Measurements from ENCODE around the gene PTPRK.

PTPRK gene

DNA sequence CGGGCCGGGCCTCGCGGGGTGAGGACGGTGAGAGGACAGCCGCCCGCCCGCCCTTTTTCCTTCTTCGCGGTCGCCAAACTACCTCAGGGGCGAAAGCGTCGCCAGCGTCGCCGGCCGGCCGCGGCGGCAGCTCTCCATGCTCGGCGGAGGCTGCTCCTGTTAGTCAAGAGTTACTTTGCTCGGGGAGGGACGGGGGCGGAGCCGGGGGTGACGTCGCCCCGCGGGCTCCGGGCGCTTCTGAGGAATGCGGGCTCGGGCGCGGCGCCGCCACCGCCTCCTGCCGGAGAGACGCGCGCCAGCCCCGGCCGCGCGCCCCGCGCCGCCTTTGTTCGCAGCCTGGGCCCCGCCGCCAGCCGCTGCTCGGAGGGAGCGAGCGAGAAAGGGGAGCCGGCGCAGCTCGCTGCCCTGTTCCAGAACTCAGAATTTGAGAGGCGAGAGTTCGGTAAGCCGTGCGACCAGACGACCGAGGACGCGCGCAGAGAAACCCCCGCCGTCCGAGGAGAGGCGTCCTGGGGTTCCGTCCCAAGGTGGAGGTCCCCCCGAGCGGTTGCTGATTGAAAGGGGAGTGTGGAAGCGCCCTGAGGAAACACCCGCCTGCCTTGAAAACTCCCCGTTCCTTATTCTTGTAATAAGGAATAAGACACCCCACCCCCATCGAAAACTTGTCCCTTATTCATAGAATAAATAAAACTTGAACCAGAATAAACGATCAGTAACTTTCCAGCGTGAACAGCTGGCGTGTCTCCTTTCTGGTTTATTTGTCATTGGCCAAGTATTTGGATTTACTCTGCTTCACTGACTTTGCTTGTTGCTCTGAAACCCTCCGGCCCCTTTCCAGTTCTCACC, at the start of gene PTPRK:
PTPRK (minus strand) TSS at position 164 of the 846 bp plus-strand sequence. CDS start 241 bp downstream, outside the sequence.
- peak; percentile 90 for DNase-seq (ENCODE audit: low spot score)

- peak; percentile 24 for DNase-seq (ENCODE audit: low spot score)
These were observed 46.6 kb upstream of the PTPRK start for GRCh38 chr6:128567029-128567428.

GRCh38 chr6:128560966-128561365, 40.6 kb upstream of the PTPRK start:
- DNase-seq (ENCODE audit: low spot score): peak; percentile 3

DNA sequence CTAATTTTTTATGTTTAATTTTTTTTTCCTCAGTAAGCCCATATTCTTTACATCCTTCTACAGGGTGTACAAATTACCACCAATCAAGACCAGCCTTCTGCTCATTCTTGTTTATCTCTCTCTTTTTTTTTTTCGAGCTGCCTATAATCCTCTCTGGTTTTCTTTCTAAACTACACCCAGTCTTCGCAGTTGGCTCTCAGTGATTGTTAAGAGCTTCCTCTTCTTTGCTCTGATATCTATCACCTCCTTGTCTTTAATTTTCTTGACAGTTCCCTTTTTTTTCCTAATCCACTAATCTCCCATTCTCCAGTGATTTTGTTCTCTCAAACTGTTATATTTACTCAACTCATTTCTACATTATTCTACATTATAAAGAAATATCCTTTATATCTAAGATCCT, 38.5 kb upstream of the PTPRK start:
- DNase-seq (ENCODE audit: low spot score): no peak

GRCh38 chr6:128558021-128558420, 37.6 kb upstream of the PTPRK start:
- DNase-seq (ENCODE audit: low spot score): no peak

DNA sequence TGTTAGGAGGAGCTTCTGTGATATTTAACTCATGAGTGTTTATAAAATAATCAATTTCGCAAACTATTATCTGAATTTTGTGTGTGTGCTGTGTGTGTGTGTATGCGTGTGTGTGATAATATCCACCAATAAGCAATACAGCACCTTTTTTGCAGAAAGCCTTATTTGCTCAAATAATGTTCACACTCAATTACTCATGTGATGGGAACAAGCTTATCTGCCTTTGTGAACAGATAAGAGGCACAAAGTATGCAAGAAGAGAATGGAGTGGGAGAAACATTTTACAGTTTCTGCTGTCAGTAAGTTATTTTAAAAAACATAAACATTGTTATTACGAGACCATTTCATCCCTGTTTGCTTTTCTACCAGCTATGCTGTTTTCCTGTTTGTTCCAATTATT, 36.7 kb upstream of the PTPRK start:
- no peak for DNase-seq (ENCODE audit: low spot score)

DNA sequence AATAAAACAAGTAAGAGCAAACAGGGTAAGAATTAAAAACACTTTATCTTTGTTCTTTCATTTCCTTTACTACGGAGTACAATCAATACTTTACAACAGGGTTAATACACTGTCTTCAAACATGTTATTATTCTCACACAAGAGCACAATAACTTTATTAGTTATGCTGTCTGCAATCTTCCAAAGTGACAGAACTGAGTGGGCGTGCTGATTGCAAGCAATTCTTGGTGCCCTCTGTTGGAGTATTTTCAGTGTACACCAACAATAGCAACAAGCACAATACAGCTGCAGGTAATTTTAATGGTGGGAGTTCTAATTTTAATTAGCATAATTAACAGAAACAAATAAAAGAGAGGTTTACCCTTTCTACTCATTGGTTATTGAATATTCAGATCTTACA, 33.9 kb upstream of the PTPRK start:
- DNase-seq (ENCODE audit: low spot score): no peak

DNA sequence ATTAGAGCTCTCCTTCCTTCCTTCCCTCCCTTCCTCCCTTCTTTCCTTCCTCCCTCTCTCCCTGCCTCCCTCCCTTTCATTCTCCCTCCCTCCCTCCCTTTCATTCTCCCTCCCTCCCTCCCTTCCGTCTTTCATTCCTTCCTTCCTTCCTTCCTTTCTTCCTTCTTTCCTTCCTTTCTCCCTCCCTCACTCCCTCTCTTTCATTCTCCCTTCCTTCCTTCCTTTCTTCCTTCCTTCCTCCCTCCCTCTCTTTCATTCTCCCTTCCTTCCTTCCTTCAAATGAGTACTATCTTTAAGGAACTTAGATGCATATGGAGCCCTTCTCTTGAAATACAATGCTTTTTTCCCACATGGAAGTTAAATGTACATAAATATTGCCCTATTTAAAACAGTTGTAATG, 20.9 kb upstream of the PTPRK start:
- DNase-seq (ENCODE audit: low spot score): no peak

- DNase-seq (ENCODE audit: low spot score): peak; percentile 27
These were observed 18.4 kb upstream of the PTPRK start for GRCh38 chr6:128538763-128539162.

DNA sequence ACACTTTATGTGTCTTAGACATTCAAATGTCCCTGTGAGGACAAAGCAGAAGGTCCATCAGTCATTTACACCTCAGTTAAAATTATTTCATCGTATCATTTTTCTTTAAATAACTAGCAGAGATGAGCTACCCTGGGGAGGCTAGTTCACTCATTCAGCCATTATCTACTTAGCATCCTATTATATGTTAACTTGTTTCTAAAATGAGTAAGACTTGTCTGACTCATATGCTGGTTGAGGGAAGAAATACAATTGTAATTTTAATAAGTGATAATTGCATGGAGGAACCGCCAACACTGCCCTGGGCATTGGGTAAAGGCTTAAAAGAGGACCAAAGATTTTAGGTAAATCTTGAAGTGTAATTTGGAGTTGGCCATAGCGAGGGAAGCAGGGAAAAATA, 12.4 kb upstream of the PTPRK start:
- DNase-seq (ENCODE audit: low spot score): peak; percentile 12

DNA sequence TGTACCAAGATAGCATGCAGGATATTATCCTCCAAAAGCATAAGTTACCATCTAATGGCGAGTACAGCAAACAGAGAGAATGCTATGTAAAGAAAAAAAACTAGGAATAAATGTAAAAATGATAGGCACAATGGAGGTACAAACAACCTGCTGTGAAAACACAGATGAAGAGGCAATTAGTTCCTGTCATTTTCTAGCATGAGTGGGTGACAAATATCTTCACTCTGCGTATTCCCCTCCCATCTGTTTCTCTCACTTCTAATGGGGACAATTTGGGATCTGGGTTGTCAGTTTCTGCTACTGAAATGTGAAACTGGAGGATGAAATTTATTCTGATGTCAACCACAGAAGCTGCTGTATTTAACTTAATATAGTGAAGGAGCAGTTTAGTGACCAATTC, 11.7 kb upstream of the PTPRK start:
- DNase-seq (ENCODE audit: low spot score): no peak

- no peak for DNase-seq (ENCODE audit: low spot score)
These were observed 11.3 kb upstream of the PTPRK start for GRCh38 chr6:128531696-128532095.

- no peak for DNase-seq (ENCODE audit: low spot score)
These were observed 7.8 kb upstream of the PTPRK start for GRCh38 chr6:128528241-128528640.

DNA sequence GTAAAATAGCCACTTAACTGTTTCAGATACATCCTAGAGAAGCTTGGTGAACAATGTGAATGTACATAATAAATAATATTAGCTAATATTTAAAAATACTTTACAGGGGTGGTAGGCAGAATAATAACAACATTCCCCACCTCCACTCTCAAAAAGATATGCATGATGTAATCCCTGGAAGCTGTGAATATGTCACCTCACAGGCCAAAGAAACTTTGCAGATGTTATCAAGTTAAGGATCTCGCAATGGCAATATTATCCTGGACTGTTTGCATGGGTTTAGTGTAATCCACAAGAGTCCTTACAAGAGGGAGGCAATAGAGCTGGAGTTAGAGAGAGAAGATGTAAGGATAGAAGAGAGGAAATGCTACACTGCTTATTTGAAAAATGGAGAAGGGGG, 7.0 kb upstream of the PTPRK start:
- no peak for DNase-seq (ENCODE audit: low spot score)

GRCh38 chr6:128526152-128526914, 5.9 kb upstream of the PTPRK start:
- no peak for DNase-seq (ENCODE audit: low spot score)

DNA sequence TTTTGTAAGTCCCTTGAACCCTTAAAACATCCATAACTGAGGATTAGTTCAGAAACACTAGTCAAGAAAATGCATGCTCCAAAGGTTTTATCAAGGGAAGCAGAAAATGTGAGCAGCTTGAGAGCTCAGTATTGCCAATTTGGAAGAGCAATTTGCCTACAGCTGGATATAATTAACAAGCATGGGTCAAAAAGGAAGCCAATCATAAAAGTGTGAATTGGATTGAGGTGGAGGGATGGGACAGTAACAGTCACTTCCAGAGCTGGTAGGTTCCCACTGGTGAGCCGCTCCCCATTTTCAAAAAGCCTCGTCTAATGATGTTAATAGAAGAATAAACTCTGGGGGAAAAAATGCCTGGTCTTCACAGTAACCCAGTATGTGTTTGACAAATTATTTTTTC, 5.0 kb upstream of the PTPRK start:
- DNase-seq (ENCODE audit: low spot score): no peak

DNA sequence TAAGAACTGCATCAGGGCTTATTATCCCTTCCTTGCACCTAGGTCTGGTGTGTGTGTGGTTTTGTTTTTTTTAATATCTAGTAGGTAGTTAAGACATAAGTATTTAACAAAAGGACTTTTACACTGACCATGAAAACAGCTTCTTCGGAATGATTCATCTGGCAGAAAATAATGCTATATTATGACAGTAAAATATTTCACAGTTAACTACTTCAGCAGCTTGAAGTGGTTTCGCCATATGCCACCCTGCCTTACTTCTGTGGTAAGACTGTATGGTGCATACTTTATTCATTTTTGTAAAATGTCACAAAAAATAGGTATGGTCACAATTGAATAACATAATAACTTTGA, 858 bp upstream of the PTPRK start:
- DNase-seq (ENCODE audit: low spot score): no peak

GRCh38 chr6:128519931-128520435, 416 bp downstream of the PTPRK start:
- no peak for DNase-seq (ENCODE audit: low spot score)

GRCh38 chr6:128519132-128519930, 1.1 kb downstream of the PTPRK start:
- DNase-seq (ENCODE audit: low spot score): peak; percentile 20

DNA sequence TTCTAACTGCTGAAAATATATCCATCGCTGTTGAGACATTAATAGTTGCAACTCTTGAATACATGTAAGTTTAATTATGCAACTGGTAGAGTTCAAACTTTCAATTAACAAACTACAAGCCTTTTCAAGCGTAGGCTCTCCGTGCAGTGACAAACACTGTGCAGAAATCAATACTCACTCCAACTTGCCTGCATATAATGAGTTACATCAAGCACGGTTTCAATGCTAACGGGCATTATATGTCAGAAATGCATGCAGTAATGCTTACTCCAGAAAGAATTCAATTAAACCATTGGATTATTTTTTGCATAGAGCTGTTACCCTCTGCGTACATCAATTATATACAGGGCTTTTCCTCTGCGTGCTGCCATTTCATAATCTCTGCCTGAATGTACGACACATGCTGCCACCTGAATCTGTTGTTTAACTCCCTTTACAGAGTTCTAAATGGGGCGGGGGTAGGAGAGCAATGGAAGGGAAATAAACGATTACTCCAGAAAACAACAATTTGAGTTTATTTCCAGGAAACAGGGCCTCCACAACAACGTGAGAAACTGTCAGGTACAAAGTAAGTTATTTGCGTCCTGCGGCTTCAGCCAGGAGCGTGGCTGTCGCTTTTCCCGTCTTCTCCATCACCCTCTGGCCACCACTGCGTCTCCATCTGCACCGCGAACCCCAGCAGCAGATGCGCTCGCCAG, 1.8 kb downstream of the PTPRK start:
- no peak for DNase-seq (ENCODE audit: low spot score)

GRCh38 chr6:128517124-128517523, 3.3 kb downstream of the PTPRK start:
- no peak for DNase-seq (ENCODE audit: low spot score)

- DNase-seq (ENCODE audit: low spot score): peak; percentile 37
These were observed 3.9 kb downstream of the PTPRK start for GRCh38 chr6:128516514-128516898.

Data from AG08395 (cell line).